ENCODE data around the gene RALB. TPM values are rescaled to one million over a fixed set of nuclear protein-coding genes. Genes with fewer than 3 reads are reported as not detected.

Gene RALB
- total RNA-seq, 2 donors from 2014 or later, result 43.7 to 48.5 TPM

GRCh38 chr2:120247851-120248250 is 4.8 kb upstream of the RALB start:
- Histone ChIP-seq H3K27ac (no peak overlapping the region), H3K36me3 (no peaks in the 10 kb centered on the region), H3K9me3 (no peaks in the 10 kb centered on the region), H3K4me3 (no peak overlapping the region), H3K4me1 (peaks cover 0 to 14% of the 10 kb centered on the region in 2 donors), H3K27me3 (no peaks in the 10 kb centered on the region)
- no peak for TF ChIP-seq CTCF (IDR thresholded peaks at IDR 0.05)
- no peak for DNase-seq (ENCODE audit: low spot score)

- no peak overlapping the region for H3K27ac ChIP-seq
- no peak for DNase-seq (ENCODE audit: low spot score)
- no peak overlapping the region for H3K4me3 ChIP-seq
- H3K36me3 ChIP-seq, result no peaks in the 10 kb centered on the region
- TF ChIP-seq CTCF (IDR thresholded peaks at IDR 0.05), result no peak
- no peaks in the 10 kb centered on the region for H3K9me3 ChIP-seq
- H3K27me3 ChIP-seq, result no peaks in the 10 kb centered on the region
- H3K4me1 ChIP-seq, result peaks cover 0 to 37% of the 10 kb centered on the region in 2 donors
Observed at GRCh38 chr2:120250640-120251039, 2.0 kb upstream of the RALB start.

GRCh38 chr2:120251078-120251477 is 1.6 kb upstream of the RALB start:
- H3K27me3 ChIP-seq, result no peaks in the 10 kb centered on the region
- H3K36me3 ChIP-seq, result no peaks in the 10 kb centered on the region
- no peak overlapping the region for H3K27ac ChIP-seq
- peaks cover 0 to 37% of the 10 kb centered on the region in 2 donors for H3K4me1 ChIP-seq
- no peak for TF ChIP-seq CTCF (IDR thresholded peaks at IDR 0.05)
- no peaks in the 10 kb centered on the region for H3K9me3 ChIP-seq
- no peak overlapping the region for H3K4me3 ChIP-seq
- DNase-seq (ENCODE audit: low spot score), result no peak

- Histone ChIP-seq H3K9me3 (no peaks in the 10 kb centered on the region), H3K27ac (peak overlapping the region in 1 of 2 donors; percentile 91), H3K27me3 (no peaks in the 10 kb centered on the region), H3K4me1 (peaks cover 0 to 38% of the 10 kb centered on the region in 2 donors), H3K4me3 (peak overlapping the region; percentile 67 to 78), H3K36me3 (no peaks in the 10 kb centered on the region)
- TF ChIP-seq CTCF (IDR thresholded peaks at IDR 0.05), result no peak
- DNase-seq (ENCODE audit: low spot score), result no peak
Observed at GRCh38 chr2:120251880-120252224, 800 bp upstream of the RALB start.

GRCh38 chr2:120253021-120253882 is 600 bp downstream of the RALB start:
- peaks cover 0 to 46% of the 10 kb centered on the region in 2 donors for H3K4me1 ChIP-seq
- H3K36me3 ChIP-seq, result no peaks in the 10 kb centered on the region
- DNase-seq (ENCODE audit: low spot score), result peak; percentile 92
- no peaks in the 10 kb centered on the region for H3K27me3 ChIP-seq
- TF ChIP-seq CTCF (IDR thresholded peaks at IDR 0.05), result peak; percentile 15 to 58
- H3K4me3 ChIP-seq, result peak overlapping the region; percentile 67 to 78
- H3K9me3 ChIP-seq, result no peaks in the 10 kb centered on the region
- H3K27ac ChIP-seq, result peak overlapping the region; percentile 89 to 91
